Amniotic epithelial cell (primary cell): ENCODE data around the gene TBX15.

ENCODE experiments used
- DNase-seq: peaks from one replicate; pipeline ENCODE4 v3.0.0-alpha.2; 2010; ENCODE audit warnings: low read depth

TBX15 gene

DNA sequence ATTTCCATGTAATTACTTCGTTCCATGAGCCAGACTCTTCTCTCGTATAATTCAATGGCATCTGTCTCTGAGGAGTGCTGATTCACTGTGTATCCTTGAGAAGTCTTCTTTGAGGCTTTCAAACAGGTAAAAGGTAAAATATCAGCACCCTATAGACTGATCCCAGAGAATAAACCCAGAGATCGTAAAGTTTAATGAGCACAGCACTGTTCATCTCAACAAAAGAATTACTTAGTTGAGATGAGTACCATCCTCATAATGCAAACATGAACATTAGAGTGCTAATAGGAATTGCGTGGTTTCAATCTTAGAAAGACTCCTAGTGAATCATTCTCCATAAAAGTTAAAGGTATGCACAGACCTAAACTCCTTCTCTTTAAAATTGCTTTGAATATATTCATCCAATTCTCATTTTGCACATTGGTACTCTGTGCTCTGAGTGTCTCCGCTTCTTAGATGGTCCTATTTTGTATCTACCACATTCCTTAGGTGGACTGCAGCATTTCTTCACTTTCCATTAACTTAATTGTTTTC, 97.2 kb downstream of the TBX15 start:
- no peak for DNase-seq

DNA sequence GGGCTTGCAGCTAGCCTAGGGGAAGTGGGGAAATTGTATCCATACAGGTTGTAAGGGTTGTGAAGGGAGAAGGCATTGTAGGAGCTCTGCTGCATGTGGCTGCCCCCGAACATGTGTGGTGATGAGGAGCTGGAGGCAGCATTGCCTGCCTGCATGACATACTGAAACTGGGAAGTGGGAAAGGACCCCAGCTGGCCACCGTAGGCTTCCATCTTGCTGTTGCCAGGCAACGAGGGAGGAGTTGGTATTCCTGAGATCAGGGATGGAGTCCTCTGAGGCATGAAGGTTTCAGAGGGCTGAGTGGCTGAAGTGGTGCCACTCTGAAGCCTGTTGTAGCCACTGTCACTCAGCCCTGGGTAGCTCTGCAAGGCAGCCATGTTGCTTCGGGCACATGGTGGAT, 103.2 kb downstream of the TBX15 start:
- no peak for DNase-seq

DNA sequence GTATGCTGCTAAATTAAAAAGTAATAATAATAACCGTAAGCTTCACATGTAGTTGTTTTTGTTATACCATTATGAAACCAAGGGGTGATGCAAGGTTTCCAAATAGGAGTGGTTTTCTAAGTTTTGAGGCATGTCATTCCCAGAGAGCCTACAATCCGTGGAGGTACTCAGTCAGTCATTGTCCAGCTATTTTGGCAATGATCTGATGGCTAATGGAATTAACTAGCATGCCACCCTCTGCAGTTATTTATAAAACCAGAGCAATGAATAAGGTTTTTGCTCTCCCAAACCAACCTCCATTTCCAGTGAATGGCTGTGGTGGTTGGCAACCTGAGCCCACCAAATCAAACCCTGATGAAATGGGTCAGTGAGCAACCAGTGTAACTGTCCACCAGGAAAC, 106.4 kb downstream of the TBX15 start:
- no peak for DNase-seq

DNA sequence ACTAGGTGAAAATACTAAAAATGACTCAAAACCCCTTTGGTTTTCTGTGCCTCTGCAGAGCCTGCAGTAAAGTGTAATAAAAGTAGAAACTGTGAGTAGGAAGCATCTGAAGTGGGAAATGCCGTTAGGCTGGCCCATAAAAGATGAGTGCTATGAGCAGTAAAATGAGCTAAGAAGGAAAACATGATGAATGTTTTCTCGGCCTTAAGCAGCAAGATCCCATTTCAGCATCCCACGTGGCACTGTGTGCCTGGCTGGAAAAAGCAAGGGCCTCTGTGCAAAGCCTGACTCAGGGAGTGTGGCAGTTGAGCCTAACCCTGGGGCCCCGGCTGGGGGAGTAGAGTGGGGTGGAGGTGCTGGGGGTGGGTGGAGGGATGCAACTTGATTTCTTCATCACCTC, 109.5 kb downstream of the TBX15 start:
- DNase-seq, result no peak

DNA sequence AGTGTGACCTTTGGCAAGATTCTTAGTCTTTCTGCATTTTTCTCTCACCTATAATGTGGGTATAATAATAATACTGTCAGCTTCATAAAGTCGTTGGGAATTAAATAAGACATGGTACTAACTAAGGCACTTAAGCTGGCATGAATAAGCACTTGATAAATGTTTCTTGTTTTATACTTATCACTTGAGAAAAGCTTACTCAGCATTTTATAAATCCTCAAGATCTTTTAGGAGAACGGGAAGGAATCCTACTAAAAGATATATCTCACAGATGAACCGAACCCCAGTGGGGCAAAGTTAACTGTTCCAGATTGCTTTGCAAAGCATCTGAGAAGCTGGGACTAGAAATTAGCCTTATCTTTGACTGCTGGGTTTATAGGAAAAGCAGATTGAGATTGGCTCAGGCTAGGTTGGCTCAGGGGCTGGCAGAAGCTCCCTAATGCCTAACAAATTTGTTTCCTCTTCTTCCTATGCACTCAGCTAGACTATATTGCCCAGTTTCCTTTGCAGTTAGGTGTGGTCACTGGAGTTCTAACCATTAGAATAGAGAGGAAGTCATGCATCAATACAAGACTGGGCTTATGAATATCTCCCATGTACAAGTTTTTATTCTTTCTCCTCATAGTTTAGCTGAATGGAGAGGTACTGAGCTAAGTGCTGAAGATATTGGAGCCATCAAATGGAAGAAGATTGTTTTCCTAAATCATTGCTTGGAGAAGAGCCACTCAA, 110.3 kb downstream of the TBX15 start:
- no peak for DNase-seq

DNA sequence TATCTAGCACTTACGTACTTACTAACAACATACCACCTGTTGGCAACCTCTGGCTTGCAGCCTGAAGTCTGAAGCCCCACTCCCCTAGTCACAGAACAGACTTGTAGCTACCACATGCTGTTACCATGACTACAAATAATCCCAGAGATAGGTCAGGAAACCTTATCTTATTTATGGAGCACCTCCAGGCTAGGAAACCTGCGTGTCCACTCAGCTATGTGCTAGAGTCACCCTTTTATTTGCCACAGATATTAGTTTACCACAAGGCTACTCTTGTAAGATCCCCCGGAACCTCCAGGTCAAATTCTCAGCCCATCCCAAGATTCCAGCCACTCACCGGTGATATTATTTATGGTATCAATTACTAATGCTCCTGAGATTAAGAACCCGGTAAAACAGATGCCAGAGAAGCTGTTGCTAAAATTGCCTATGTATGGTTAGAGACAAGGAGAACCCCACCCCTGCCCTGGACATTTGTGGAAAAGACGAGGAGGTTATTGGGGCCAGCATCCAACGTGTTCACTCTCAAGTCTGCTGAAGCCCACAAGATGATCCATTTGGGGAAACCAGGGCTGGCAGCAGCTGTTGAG, 116.5 kb downstream of the TBX15 start:
- no peak for DNase-seq

DNA sequence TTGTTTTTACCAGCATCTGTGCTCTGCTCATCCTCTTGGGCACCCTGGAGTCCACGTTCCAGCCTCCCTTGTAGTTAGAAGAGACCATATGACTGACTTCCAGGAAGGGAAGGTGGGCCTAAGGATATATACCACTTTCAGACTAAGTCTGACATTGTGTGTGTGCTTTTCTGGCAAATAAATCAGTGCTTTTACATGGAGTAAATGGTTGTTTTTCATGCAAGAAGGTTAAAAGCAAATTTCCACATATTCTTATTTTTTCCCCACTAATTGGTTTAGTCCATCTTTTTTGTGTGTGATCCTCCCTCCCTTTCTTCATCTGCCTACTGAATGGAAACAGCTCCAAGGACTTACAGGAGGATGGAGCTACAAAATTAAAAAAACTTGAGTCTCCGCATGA, 119.8 kb downstream of the TBX15 start:
- no peak for DNase-seq

DNA sequence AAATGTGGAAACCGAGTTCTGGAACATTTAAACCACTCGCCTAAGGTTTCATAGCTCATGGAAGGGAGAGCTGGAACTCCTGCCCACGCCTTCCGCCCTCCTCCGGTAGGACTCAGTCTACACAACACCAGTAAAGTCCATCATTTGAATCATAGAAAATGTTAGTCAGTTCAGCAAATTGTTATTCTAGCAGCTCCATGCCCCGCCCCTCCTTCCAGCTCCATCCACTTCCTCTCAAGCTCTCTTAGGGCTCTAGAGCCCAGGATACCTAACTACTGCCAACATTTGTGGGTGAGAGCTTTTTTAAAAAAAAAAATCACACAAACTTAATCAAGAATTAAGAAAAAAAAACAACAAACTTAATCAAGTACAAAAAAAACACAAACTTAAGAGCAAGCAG, 121.8 kb downstream of the TBX15 start:
- DNase-seq, result no peak

DNA sequence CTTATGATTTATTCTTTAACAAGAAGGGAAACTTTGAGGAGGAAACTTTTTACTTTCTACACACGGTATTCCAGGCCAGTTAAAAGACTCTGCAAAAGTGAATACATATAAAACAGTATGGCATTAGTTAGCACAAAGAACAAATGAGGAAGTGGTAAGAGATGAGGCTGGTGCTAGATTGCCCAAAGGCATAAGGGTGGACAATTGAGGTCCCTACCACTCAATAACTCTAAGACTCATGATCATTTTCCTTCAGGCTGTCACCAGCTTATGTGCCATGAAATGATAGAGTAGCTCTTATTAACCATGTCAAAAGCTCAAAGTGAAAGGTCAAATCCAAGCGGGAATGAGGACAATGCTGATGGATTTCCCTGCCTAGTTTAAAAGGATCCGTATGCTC, 124.5 kb downstream of the TBX15 start:
- no peak for DNase-seq

DNA sequence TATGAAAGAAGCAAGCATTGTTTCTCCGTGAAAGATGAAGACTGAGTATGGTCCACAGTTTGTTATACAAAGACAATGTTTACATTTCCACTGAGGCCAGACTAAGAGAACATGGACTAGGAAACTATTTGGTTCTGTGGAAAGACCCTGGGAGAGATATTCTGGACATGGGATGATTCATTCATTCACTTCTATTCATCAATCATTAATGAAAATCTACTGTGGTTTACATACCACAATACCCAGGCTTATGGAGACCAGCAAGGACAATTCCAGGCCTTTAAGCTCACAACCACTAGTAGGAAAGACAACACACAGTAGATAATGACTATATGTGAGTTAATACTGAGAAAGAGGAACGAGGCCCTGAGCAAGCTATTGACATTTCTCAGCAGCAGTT, 125.4 kb downstream of the TBX15 start:
- no peak for DNase-seq

DNA sequence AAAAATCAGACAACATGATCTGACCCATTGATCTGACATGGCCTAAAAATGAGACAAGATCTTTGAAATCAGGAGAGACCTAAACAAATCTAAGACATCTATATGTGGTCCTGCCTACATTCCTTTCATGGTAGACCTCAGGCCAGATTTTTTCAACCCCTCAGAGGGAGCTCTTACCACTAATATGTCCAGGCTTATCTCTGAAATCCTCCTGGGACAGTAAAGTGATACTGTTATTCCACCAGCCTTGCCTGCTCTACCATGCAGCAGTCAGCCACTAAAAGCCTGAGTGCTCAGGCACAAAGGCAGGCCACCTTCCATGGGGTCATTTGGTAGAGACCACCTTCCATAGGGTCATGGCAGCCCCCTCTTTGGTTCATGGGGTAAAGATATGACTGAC, 126.9 kb downstream of the TBX15 start:
- DNase-seq, result no peak

DNA sequence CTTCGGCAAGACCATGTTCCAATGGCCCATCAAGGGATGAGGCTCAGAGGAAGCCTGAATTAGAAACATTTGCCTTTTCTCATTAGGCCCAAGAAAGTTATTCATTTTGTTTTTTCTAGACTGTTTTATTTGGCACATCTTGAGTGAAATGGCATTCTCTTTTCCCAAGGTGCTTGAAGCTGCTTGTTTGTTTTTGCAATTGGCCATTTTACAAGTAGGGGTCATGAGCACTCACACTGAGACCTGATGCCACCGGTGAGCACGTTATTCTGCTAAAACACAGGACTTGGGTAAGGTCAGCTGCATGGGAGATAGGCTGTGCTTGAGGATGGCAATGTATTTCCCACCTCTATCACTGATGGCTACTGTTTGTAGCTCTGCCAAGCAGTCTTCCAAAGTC, 128.1 kb downstream of the TBX15 start:
- no peak for DNase-seq

DNA sequence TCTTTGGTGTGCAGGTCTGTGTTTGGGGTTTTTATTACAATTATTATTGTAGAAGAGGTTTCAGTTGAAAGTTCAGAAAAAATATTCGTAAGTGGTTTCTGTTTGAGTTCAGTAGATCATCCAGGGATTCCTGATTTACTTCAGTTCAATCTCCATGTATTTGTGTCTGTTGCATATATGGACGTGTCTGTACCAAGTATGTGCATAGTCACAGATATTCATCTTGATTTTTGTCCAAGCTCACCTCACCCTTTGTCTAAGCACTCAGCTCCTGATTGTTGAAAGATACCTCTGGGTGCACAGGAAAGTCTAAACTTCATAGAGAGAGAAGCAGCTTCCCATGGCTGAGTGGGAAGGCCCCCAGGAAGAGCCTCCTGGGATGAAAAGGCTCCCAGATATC, 141.7 kb downstream of the TBX15 start:
- DNase-seq, result no peak

DNA sequence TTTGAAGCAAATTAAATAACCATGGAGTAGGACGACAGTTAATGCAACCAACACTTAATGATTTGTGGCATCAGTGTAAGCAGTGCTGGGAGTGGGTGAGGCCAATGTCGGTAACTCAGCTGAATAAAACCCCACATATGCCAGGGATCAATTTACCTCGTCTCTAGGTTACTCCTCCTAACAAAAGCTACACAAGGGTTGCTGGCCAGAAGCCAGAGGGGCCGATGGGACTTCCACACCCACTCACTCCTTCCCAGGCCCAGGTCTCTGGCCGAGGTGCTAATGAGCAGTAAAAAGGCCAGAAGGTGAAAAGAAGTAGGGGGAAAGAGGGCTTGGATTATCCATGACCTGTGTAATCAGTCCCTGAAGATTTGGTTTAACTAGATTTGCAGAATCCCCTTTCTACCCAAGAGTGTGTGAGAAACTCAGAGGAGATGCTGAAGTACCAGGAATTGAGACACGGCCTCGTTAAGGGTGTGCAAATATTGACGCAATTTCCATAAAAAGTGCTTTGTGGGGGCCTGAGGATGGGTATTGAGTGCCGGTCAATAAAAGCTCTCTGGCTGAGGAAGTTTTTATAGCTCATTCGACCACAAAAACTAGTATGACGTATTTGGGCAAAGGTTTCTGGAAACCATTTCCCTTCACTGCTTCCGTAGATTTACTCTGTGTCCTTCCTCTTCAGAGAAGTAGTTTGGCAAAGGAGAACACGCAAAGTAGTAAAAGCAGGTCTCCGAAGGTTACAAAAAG, 145.5 kb downstream of the TBX15 start:
- DNase-seq, result no peak

DNA sequence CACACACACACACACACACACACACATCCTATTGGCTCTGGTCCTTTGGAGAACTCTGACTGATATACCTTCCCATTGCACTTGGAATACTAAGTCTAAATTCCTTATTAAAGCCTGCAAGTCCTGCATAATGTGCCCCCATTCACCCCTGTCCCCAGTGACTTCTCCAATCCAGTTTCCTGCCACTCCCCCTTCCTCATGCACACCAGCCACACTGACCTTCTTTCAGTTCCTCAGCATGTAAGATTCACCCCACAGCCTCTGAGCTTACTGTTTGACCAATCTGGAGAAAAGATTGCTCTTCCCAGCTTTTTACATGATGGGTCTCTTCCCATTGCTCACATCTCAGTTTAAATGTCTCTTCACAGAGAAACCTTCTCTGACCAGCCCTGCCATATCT, 146.6 kb downstream of the TBX15 start:
- DNase-seq, result no peak
